DOHH2 (cell line): ENCODE data around the gene UBTD1.

Source experiments
- H3F3A ChIP-seq: fragments of 200-600 bp; sonication (generic), shearing (Covaris generic); 2 replicates; pipeline ENCODE4 v1.6.0; 2016; ENCODE audit warnings: antibody characterized with exemption, mild to moderate bottlenecking; ENCODE audit not compliant: control insufficient read depth, insufficient read depth
- H3K27ac ChIP-seq: fragments of 200-600 bp; sonication (generic); 2 replicates; pipeline ENCODE4 v1.5.1; 2014; ENCODE audit warnings: low read depth, mild to moderate bottlenecking, low read length, moderate library complexity
- H3K27me3 ChIP-seq: fragments of 200-600 bp; sonication (generic); 2 replicates; pipeline ENCODE4 v1.6.1; 2014; ENCODE audit warnings: mild to moderate bottlenecking, low read length, mixed read lengths; ENCODE audit not compliant: control insufficient read depth
- H3K36me3 ChIP-seq: fragments of 200-600 bp; sonication (generic); 2 replicates; pipeline ENCODE4 v1.6.1; 2014; ENCODE audit warnings: mild to moderate bottlenecking, low read length, moderate library complexity, mixed read lengths; ENCODE audit not compliant: control insufficient read depth
- H3K4me1 ChIP-seq: fragments of 200-600 bp; sonication (generic); 2 replicates; pipeline ENCODE4 v1.6.1; 2014; ENCODE audit warnings: mild to moderate bottlenecking, low read length, mixed read lengths; ENCODE audit not compliant: control insufficient read depth
- H3K4me2 ChIP-seq: fragments of 200-600 bp; sonication (generic); 2 replicates; pipeline ENCODE4 v1.6.0; 2014; ENCODE audit warnings: mild to moderate bottlenecking, low read length, moderate library complexity
- H3K4me3 ChIP-seq: fragments of 200-600 bp; sonication (generic); 2 replicates; pipeline ENCODE4 v1.5.1; 2014; ENCODE audit warnings: mild to moderate bottlenecking, low read length, mixed read lengths
- H3K79me2 ChIP-seq: fragments of 200-600 bp; sonication (generic); 2 replicates; pipeline ENCODE4 v1.6.1; 2014; ENCODE audit warnings: mild to moderate bottlenecking, low read length, mixed read lengths; ENCODE audit not compliant: control insufficient read depth
- H3K9me2 ChIP-seq: fragments of 200-600 bp; sonication (generic); replicated peaks from 2 replicates; pipeline ENCODE4 v1.6.1; 2014; ENCODE audit warnings: mild to moderate bottlenecking, low read length, mixed read lengths; ENCODE audit not compliant: control insufficient read depth
- H3K9me3 ChIP-seq: fragments of 200-600 bp; sonication (generic); 2 replicates; pipeline ENCODE4 v1.6.1; 2014; ENCODE audit warnings: antibody characterized with exemption, low read length, mixed read lengths; ENCODE audit not compliant: control insufficient read depth, insufficient read depth
- H4K20me1 ChIP-seq: fragments of 200-600 bp; sonication (generic); 2 replicates; pipeline ENCODE4 v1.6.0; 2014; ENCODE audit warnings: low read depth, mild to moderate bottlenecking, antibody characterized with exemption, low read length, moderate library complexity; ENCODE audit not compliant: control insufficient read depth, insufficient read depth
- EZH2phosphoT487 ChIP-seq: fragments of 200-600 bp; sonication (generic); IDR thresholded peaks from 2 replicates; pipeline ENCODE4 v1.6.1; 2017; ENCODE audit warnings: borderline replicate concordance, mild to moderate bottlenecking, antibody characterized with exemption, low read length, moderate library complexity, mixed read lengths
- TF ChIP-seq, protein P1 (sequence below): fragments of 200-600 bp; sonication (generic); IDR thresholded peaks from one replicate; pipeline ENCODE4 v1.5.1; 2014; ENCODE audit warnings: antibody characterized with exemption, mild to moderate bottlenecking, low read depth, low read length; ENCODE audit not compliant: poor library complexity, severe bottlenecking

The UBTD1 gene

GRCh38 chr10:97582169-97582568 is 83.4 kb downstream of the UBTD1 start:
- H3K4me3 ChIP-seq = no peak overlapping the region
- no peaks in the 10 kb centered on the region for H3K79me2 ChIP-seq
- no peaks in the 10 kb centered on the region for H3K9me2 ChIP-seq
- H3K27ac ChIP-seq = no peak overlapping the region
- H3K4me2 ChIP-seq = no peak overlapping the region
- TF ChIP-seq EZH2phosphoT487 = no peak
- TF ChIP-seq, protein P1, sequence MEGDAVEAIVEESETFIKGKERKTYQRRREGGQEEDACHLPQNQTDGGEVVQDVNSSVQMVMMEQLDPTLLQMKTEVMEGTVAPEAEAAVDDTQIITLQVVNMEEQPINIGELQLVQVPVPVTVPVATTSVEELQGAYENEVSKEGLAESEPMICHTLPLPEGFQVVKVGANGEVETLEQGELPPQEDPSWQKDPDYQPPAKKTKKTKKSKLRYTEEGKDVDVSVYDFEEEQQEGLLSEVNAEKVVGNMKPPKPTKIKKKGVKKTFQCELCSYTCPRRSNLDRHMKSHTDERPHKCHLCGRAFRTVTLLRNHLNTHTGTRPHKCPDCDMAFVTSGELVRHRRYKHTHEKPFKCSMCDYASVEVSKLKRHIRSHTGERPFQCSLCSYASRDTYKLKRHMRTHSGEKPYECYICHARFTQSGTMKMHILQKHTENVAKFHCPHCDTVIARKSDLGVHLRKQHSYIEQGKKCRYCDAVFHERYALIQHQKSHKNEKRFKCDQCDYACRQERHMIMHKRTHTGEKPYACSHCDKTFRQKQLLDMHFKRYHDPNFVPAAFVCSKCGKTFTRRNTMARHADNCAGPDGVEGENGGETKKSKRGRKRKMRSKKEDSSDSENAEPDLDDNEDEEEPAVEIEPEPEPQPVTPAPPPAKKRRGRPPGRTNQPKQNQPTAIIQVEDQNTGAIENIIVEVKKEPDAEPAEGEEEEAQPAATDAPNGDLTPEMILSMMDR = no peak
- no peaks in the 10 kb centered on the region; the same call in 1 of the 2 replicates for H3K27me3 ChIP-seq
- no peaks in the 10 kb centered on the region for H4K20me1 ChIP-seq
- no peaks in the 10 kb centered on the region for H3K36me3 ChIP-seq
- H3K4me1 ChIP-seq = no peaks in the 10 kb centered on the region
- no peaks in the 10 kb centered on the region for H3F3A ChIP-seq
- H3K9me3 ChIP-seq = no peaks in the 10 kb centered on the region

DNA sequence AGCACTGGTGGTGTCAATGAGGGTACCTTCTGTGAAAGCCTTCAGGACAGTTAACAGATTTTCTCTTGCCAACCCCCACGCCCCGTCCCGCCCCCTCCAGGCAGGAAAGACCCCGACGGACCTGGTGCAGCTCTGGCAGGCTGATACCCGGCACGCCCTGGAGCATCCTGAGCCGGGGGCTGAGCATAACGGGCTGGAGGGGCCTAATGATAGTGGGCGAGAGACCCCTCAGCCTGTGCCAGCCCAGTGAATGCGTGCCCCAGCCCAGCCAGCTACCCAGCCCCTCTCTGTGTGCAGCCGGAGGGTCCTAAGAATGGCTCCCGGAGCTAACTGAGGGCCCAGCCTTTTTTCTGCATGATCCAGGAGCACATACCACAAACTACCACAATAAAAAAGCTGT is 84.8 kb downstream of the UBTD1 start:
- Histone ChIP-seq H3K79me2 (no peaks in the 10 kb centered on the region), H3K4me2 (no peak overlapping the region), H3K36me3 (no peaks in the 10 kb centered on the region), H3K27me3 (no peaks in the 10 kb centered on the region), H4K20me1 (no peaks in the 10 kb centered on the region), H3K27ac (no peak overlapping the region), H3F3A (no peaks in the 10 kb centered on the region), H3K9me3 (no peaks in the 10 kb centered on the region), H3K9me2 (no peaks in the 10 kb centered on the region), H3K4me1 (no peaks in the 10 kb centered on the region), H3K4me3 (no peak overlapping the region)
- TF ChIP-seq, protein P1 = no peak
- no peak for TF ChIP-seq EZH2phosphoT487

- no peak within 1 kb of the TSS for H3K4me2 ChIP-seq
- no peaks in the 10 kb centered on the region for H3K4me1 ChIP-seq
- H4K20me1 ChIP-seq = no peaks in the 10 kb centered on the region
- H3F3A ChIP-seq = no peaks in the 10 kb centered on the region
- TF ChIP-seq, protein P1 = no peak
- TF ChIP-seq EZH2phosphoT487 = no peak
- H3K4me3 ChIP-seq = no peak within 1 kb of the TSS
- H3K27me3 ChIP-seq = no peaks in the 10 kb centered on the region
- H3K36me3 ChIP-seq = no peaks in the 10 kb centered on the region
- H3K9me3 ChIP-seq = no peaks in the 10 kb centered on the region
- no peaks in the 10 kb centered on the region for H3K9me2 ChIP-seq
- no peak within 1 kb of the TSS for H3K27ac ChIP-seq
- H3K79me2 ChIP-seq = no peaks in the 10 kb centered on the region
Measured at GRCh38 chr10:97584060-97584797, 85.5 kb downstream of the UBTD1 start, which contains the start of gene HOGA1. TSS of gene HOGA1 (plus strand) at chr10:97584389. CDS start at chr10:97584704, 315 bp downstream.
